Activated naive CD4-positive, alpha-beta T cell treated with anti-CD3 and anti-CD28 coated beads, Interleukin-2, amount 50 U/mL, for 16 hours (primary cell): ENCODE measurements around the gene PPP1R13B.
"Not testable (repeated sequence)": the region's sequence is repeated elsewhere in the genome, so short reads cannot be mapped to it uniquely, and the experiment has no call there.

Source experiments
- DNase-seq: peaks from one replicate; pipeline ENCODE4 v3.0.0-alpha.2; 2020

Gene PPP1R13B

DNA sequence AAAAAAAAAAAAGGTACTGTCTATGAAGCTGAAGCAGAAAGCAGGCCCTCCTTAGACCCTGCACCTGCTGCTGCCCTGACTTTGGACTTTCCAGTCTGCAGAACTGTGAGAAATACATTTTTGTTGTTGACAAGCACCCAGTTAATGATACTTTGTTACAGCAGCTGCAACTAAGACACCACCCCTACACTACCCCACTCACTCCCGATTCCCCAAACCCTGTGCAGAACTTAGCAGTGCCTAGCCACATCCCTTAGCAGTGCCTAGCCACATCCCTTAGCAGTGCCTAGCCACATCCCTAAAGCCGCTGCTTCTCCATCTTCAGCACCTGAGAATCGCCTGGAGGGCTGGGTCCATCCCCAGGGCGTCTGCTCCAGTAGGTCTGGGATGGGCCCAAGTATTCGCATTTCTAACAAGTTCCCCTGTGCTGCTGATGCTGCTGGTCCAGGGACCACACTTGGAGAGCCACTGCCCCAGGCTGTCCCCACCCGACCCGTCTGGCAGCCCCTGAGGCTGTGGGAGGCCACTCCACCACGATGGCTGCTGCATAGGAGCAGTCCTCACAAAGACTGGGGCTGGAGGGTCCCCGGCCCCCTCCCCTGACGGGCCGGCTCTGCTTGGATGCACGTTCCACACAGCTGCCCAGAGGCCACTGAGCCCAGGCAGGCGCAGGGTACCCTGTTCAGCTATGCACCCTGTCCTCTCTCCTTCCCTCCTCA is 10.8 kb upstream of the PPP1R13B start:
- DNase-seq = no peak

DNA sequence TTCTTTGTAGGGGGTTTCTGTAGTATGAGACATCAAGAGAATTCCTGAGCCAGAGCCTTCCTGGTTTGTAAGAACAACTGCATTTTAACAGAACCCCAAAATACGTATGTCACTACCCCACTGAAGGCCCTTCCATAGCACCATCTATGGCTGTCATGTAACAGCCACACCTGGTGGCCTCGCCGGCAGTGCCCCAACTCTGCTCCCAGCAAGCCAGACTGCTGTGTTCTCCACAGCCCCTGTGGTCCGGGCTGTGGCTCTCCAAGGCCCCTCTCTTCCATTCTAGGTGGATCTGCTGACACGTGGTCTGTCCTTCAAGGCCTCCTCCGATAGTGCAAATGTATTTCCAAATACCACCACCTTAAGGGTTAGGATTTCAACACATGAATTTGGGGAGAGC is 9.9 kb upstream of the PPP1R13B start:
- DNase-seq = no peak

DNA sequence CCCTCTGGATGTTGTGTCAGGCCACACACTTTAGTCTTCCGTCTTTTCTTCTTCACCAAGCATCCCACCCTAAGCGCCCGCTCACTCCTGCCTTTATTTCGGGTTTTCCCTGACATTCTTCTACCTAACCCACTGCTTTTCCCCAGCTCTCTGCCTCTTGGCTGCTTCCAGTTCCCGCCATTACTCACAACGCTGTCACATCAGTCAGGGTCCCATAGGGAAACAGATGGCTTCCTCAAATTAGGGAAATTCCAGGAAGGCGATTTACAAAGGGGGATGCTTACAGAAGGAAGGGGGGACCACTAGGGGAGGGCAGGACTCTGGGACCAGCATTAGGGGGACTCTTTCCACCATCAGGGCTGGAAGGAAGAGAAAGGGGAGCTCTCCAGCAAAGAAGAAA is 9.2 kb upstream of the PPP1R13B start:
- DNase-seq = no peak

DNA sequence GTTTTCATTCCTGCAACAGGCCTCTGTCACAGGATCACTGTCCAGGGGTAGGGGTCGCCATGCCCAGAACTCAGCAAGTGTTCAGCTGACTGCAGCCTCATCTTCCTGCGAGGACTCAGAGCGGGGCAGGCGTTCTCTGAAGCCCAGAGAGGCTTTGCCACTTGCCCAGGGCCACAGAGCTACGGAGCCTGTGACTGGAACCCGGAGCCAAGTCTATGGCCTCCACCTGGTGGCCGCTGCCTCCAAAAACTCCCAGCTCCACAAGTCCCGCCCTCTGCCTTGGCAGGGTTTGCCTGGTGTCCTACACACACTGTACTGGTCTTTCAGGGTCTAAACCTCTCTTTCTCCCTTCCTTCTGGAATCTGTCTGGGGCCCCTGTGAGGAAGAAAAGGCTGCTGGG is 8.7 kb upstream of the PPP1R13B start:
- DNase-seq = no peak

DNA sequence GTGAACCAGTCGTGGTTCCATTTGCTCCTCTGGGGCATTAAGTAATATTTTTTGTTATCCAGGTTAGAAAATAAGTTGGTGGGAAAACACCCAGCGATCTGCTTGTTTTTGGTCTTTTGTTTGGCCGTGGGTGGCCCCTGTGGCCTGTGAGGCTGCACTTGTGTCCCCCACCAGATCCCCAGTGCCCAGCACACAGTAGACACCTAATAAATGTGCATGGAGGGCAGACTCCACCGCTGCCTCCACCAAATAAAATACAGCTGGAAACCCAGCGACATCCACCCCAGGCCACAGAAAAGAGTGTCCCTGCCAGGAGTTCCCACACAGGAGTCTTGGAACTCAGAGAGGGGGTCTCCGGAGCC is 8.3 kb upstream of the PPP1R13B start:
- no peak for DNase-seq

DNA sequence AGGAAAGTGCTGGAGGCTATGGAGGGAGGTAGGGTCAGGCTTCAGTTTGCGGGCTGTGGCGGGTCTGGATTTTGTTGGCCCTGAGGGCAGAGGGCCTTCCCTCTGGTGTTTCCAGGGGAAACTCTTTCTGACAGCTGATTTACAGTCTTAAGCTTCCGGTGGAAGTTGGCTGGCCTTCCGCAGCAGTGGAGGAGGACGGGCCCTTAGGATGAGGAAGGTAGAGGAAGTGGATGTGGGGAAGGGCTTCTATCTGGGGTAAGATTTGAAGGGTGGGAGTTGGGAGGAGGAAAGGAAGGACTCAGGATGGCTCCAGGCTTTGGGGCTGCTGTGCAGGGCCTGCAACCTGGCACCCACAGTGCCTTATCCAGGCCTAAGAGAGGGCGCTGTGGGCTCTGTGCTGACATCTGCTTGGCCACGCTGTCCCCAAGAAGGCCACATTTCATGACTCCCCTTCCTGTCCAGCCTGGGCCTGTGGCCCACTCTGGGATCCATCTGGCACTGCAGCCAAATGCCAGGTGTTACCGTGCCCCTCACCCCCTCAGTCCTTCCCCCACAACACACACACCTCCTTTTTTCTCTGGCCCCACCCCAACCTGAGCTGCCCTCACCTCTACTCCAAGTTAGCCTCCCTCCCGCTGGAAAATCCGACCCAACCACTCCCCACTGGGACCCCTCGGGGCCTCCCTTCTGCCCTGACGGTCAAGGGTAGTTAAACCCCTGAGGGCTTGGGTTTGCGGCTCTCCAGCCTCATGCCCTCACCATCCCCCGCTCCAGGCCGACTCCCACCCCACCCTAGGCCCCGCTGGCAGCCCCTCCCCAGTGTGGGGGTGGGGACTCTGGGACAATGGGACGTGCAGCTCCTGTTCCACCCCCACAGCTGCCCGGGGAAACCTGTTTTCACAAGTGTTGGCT is 7.7 kb upstream of the PPP1R13B start:
- DNase-seq = no peak

DNA sequence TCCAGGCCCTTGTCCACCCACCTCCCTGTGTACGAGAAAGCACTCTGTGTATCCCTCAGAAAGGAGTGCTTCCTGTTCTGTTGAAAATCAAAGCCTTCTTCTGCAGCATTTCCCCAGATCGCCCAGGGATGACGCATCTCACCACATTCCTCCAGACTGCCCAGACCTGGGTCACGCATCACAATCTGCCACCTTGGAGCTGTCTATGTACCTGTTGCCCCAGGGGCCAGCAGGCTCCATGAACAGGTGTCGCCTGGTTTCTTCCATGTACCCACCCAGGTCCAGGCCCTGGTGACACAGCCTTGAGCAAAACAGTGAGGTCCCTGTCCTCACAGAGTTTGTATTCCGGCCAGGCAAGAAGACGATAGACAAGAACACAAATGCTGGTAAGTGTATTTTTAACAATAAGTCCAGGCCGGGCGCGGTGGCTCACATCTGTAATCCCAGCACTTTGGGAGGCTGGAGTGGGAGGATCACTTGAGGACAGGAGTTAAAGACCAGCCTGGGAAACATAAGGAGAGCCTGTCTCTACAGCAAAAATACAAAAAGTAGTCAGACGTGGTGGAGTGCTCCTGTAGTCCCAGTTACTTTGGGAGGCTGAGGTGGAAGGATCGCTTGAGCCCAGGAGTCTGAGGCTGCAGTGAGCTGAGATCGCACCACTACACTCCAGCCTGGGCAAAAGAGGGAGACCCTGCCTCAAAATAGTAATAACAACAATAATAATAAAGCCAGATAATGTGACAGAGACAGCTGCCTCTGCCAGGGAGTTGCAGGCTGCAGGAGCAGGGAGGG is 6.8 kb upstream of the PPP1R13B start:
- DNase-seq = no peak

DNA sequence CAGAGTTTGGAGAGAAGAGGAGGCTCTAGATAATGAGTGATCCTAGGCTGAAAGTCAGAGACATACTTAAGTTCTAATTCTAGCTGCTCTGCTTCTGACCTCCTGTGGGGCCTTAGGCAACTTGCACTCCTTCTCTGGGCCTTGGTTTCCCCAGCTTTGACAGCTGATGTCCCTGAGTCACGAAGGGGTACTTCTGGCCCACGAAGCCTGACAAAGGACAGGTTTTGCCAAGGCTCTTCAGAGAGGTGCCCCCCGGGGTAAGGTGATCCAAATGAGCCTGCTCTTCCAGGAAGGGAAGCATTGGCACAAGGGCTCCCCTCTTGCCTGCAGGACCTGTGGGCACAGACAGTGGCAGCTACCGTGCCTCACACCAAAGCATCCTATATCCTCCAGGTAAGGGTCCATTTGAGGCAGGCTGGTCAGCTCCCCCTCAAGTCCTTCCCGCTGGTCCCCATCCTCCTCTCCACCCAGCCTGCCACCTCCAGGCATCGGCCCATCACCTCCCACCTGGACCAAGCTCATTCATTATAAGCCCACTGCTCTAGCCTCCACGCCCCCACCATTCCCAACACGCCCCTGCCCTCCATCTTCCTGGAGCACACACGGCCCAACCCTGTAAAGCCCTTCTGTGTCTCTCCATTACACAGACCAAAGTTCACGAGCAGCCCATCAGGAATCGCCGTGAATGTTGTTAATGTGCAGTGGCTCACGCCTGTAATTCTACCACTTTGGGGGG is 1.9 kb upstream of the PPP1R13B start:
- no peak for DNase-seq

DNA sequence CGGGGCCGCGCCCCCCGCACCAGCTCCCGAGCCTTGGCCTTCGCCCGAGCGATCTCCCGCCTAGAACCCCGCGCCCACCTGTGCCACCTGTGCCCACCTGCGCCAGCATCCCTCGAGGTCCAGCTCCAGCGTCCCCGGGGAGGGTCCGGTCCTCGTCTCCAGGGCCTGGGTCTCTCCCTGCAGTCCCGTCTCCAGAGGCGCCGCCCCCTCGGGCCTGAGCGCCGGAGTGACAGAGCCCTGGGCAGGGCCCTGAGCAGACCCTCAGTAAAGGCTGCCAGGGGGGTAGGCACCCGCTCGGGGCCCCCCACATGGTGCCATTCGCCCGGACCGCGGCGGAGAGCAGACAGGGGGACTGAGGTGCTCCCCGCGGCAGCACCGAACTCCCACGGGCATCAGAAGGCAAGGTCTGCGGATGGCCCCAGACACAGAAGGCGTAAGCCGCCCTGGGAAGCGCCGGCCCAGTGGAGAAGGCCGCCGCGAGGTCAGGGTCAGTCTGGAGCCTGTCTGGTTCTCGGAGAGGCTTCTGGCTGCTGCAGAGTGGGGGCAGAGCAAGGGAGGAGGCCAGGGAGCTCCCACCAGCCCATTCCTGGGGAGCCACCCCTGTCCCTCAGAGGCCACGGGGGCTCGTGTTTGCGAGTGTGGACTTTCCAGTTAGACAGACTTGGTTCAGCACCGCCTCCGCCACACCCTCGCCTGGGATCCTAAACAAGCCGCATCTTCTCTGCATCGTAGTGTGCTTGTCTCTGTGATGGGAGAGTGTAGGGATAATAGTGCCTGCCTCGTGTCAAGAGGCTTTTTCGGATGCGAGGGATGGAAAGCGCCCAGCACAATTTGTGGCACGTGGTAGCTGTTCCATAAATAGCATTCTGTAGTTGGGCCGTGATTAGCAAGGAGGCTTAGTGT is 1.1 kb upstream of the PPP1R13B start:
- no peak for DNase-seq

DNA sequence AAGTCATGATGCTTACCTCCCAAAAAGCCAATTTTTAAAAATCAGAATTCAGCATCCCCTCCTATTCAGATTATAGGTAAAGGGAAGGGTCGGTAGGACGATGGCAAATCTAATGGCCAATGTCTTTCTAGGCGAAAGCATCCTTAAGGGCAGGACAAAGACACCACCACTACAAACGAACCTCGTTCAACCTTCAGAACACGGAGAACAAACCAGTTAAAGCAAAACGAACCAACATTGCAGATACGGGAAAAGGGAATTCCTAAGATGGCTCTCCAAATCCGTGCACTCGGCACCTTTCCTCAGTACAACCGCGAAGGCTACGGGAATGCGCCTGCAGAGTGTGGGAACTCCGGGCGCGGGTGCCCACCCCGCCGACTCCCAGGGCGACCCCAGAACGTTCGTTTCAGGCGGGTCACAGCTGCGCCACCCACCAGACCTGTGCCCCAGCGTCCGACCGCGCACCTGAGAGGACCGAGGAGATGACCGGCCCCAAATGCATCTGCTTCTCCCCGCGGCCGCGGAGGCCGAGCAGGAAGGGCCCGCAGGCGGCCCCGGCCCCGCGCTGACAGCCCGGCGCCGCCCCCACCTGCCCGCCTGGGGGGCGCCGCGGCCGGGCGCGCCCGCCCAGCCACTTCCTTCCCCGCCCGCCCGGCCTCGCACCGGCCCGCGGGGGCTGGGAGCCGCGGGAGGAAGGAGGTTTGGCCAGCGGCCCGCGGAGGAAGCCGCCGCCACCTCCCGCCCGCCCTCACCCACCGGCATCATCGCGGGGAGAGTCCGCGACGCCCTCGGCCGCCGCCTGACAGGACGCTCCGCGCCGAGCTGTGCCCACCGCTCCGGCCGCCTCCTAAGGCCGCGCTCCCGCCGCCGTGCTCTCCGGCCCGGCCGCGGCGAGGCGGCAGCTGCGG is 578 bp downstream of the PPP1R13B start:
- peak; percentile 25 for DNase-seq

DNA sequence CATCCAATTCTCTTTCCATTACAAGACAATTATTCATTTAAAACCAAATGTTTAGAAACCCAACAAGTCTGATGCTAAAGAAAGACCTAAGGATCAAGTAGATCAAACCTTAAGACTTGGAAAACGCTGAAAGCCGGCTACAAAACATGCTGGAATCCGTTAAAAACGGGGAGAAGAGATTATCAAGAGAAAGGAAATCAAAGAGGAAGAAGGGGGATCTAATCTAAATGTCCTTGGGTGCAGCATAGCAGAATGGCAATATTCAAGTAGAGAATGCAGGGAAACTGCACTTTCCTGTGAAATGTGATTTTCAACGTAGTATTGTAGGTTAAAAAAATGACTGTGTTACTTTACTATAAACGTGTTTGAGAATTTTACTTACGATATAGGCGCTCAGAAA is 1.3 kb downstream of the PPP1R13B start:
- DNase-seq = no peak

DNA sequence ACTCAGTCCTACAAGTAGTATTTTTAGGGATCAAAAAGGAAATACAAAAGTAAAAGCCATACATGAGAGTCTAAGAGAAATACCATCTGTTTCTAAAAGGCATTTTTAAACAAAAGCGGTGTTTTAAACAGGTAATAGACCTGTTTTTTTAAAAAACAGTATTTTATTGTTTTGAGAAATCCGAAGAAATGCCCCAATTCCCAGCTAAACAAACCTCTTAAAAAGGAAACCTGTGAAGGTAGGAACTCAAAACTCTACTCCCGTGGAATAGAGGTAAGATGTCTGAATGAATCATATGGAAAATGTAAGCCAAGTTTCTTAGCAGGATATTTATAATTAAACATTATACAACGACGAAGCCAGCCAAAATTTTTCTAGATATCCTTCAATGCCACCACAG is 2.0 kb downstream of the PPP1R13B start:
- DNase-seq = no peak

DNA sequence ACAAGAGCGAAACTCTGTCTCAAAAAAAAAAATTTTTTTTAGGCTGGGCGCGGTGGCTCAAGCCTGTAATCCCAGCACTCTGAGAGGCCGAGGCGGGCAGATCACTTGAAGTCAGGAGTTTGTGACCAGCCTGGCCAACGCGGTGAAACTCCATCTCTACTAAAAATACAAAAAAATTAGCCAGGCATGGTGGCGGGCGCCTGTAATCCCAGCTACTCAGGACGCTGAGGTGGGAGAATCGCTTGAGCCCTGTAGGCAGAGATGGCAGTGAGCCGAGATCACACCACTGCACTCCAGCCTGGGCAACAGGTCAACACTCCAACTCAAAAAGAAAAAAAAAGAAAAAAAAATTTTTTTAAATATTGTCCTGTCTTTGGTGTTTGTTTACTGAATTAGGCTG is 6.1 kb downstream of the PPP1R13B start:
- DNase-seq = not testable (repeated sequence)

DNA sequence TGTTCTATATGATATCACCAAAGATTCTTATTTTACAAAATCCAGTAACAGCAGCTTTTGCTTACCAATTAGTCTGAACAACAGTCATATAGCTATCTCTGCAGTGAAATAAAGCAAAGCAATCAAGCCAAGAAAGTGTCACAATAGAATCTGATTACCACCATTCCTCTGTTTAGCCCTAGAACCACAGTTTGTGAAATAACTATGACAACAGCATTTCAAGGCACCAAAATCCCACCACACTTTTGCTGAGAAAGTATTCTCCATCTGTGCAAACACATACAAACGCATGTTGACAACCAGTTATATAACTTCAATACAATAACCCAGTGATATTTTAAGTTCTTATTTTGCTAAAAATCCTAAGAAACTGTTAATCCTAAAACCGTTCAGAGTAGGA is 7.4 kb downstream of the PPP1R13B start:
- no peak for DNase-seq

DNA sequence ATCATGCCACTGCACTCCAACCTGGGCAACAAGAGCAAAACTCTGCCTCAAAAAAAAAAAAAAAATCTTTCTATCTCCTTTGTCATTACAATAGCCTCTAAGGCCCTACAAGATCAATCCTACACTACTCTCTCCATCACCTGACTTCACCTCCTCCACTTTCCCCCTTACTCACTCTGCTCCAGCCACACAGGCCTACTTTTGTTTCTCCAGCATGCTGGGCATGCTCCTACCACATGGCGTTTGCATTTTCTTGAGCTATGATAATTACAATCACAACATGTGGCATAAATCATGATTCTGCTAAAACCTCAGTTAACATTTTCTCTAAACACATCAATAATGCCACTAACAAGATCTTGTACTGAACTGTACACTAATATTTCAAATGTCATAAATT is 7.8 kb downstream of the PPP1R13B start:
- DNase-seq = no peak

DNA sequence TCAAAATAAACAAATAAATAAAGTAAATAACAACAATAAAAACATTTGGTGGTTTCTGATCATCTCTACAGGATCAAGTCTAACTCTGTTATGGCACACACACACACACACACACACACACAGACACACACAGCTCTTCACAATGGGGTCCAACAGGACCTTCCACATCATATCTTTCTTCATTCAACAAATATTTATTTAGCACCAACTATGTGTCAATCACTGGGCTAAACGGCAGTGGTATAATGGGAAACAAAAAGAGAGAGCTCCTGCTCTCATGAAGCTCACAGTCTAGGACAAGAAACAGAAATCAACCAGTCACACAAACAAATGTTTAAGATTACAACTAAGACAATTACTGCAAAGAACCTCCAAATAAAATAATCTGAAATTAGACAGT is 9.3 kb downstream of the PPP1R13B start:
- no peak for DNase-seq

DNA sequence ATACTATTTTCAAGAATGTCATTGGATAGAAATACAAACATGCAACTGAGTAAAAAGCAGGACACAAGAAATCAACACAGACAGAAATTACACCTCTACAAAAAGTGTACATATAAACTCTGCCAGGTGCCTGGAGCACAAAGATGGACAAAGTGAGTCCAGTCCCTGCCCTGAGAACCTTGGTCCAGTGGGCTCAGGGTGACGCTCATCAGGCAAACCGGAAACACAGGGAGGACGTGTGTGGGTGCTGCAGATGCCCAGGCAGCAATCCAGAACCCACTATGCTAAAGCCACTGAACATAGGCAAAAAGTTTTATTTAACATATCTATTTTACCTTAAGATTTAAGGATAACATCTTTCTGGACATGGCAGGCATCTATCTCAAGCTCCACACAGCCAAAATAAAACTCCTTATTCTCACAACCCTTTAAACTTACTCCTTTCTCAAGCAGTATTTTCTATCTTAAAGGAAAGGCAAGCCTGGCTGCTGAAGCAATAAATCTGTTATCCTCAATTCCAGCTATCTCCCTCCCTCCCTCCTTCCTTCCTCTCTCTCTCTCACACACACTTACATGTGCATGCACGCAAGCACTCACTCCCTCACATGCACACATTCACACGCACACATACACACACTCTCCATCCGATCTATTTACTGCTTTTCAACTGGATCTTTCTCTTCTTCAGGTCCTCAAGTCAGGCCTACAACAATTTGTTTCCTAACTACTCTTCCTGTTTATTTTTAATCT is 10.2 kb downstream of the PPP1R13B start:
- no peak for DNase-seq

DNA sequence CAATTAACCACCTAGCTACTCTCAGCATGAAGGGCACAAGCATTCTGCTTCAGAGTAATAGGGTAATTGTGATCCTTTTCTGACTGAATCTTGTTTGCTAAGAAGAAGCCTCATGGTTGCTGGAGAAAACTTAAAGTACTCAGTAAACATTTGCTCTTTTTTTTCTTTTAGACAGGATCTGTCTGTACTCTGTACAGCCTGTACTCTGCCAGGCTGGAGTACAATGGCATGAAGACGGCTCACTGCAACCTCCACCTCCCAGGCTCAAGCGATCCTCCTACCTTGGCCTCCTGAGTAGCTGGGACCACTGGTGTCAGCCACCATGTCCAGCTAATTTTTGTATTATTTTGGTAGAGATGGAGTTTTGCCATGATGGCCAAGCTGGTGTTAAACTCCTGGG is 12.4 kb downstream of the PPP1R13B start:
- DNase-seq = no peak

DNA sequence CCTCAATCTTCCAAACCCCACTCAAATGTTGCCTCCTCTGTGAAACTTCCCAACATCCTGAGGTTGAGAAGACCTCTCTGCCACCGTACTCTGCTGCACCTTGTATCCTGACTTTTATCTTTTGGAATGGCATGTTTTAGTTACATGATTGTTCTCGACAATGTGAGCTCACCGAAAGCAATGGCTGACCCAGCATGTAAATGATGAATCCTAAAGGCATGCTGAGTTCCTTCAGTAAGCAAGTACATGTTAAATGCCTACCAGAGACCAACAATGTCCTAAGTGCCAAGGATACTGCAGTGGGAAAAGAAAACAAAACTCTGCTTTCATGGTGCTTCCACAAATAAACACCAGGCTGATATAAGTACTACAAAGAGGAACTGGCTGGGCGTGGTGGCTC is 13.7 kb downstream of the PPP1R13B start:
- DNase-seq = no peak

DNA sequence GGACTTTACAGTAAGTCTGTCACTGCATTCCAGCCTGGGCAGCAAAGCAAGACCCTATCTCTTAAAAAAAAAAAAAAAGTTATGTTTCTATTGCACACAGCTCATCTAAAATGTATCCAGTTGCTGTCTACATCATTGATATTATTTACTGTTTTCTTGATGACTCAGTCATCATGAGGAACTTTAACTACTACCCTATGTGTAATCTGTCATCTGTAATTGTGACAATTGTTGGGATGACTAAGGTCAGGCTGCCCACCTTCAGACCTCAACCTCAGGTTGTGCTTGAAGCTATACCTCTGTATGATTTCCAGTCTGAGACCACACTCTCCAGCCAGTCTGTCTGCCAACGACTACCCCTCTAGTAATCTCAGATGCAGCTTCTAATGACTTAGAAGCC is 15.3 kb downstream of the PPP1R13B start:
- no peak for DNase-seq
